HG02759 (cell line): ENCODE measurements around the gene TRIM15.
"Not testable (repeated sequence)": the region's sequence is repeated elsewhere in the genome, so short reads cannot be mapped to it uniquely, and the experiment has no call there.

Source experiments
- ATAC-seq: cut with Tn5 transposase; IDR thresholded peaks from one replicate; pipeline ENCODE4 v1.9.1; 2021; ENCODE audit warnings: mild to moderate bottlenecking, moderate library complexity; ENCODE audit not compliant: unreplicated experiment

The TRIM15 gene

DNA sequence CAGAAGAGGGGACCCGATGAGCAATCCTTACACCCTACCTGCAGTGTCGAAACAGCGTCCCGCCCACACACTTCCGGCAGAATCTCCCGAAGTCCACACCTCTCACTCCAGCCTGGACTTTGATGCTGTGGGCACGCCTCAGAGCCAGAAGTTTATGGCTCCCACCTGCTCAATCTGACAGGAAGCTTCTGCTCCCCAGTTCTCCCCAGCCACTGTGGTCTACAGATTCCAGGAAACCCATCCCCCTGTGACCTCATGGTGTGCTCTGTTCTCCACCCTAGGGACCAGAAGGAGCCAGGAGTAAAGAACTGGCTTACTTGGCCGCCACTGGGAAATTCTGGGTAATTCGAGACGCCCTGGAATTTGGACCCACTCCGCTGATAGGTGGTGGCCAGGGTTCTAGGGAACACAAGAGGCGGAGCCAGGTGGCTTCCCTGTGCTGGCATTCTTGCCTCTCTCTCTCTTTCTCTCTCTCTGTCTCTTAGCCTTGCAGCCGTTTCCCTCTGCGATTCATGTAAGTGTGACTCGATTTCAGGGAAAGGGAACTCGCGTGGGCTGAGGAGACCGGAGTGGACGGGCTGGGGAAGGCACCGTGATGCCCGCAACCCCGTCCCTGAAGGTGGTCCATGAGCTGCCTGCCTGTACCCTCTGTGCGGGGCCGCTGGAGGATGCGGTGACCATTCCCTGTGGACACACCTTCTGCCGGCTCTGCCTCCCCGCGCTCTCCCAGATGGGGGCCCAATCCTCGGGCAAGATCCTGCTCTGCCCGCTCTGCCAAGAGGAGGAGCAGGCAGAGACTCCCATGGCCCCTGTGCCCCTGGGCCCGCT lies at the start of gene TRIM15:
TSS of gene TRIM15 (plus strand) at position 457 of the 828 bp plus-strand sequence. CDS start at position 596, 139 bp downstream.
- no peak for ATAC-seq

DNA sequence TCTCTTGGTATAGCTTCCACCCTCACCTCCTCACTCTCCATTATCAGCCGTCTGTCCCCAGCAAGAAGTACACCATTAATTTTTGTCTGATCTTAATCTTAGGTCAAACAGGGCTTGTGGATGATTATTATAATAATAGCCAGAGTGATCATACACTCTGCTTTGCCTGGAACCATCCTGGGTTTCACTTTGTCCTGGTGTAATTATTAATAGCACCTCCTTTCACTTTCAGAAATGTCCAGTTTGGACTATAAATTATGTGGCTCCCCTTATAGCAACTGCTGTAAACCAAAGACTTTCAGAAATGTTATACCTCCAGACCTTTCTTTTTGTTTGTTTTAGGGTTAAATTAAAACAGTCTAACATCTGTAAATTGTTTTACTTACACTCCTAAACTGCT lies 49.5 kb upstream of the TRIM15 start:
- no peak for ATAC-seq

DNA sequence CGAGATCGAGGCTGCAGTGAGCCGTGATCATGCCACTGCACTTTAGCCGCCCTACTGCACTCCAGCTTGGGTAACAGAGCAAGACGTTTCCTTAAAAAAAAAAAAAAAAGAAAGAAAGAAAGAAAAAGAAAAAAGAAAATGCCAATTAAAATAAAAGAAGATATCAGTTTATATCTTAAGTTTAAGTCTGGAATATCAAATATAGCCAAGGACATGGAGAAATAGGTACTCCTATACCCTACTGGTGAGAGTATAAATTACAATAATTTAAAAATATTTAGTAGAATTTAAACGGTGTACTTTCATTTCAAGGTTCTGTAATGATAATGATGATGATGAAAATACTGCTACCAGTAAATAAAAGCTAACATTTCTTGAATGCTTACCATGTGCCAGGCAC lies 46.6 kb upstream of the TRIM15 start:
- ATAC-seq, result no peak

DNA sequence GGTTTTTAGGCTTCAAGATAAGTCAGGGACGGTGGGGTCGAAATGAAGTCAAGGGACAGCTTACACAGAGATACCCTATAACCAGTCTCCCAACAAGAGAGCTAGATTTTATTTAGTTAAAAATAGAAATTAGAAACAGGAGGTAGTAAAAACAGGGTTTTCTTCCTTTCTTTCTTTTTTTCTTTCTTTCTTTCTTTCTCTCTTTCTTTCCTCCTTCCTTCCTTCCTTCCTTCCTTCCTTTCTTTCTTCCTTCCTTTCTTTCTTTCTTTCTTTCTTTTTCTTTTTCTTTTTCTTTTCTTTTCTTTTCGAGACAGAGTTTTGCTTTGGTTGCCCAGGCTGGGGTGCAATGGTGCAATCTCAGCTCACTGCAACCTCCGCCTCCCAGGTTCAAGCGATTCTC lies 44.7 kb upstream of the TRIM15 start:
- not testable (repeated sequence) for ATAC-seq

DNA sequence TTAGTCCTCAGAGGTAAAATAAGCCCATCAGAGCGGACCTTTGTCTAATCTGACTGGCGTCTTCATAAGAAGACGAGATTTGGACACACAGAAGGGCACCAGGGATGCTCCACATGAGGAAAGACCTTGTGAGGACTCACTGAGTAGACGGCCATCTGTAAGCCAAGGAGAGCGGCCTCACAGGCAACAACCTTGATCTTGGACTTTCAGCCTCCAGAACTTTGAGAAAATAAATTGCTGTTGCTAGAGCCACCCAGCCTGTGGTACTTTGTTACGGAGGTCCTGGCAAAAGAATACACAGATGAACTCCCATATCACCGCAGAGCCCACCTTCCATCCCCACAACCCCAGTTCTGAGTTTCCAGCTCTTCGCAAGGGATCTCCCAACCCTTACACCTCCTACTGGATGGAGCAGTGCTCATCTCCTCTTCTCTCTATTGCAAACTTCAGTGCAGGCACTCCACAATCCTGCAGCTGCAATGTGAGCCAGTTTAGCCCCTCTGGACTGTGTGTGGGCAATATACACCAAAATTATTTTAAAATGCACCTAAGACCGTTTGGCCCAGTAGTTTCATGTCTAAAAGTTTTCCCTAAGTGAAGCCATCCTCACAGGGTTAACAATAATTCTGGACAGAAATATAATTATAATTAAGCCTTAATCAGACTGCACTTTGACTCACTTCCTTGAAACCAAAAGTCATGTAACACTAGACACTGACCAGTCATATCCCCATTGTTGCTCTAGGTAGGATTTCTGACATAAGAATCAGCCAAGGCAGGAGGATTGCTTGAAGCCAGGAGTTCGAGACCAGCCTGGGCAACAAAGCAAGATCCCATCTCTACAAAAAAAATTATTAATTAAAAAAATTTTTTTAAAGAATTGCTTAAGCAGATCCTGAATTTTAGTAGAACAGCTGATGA lies 41.6 kb upstream of the TRIM15 start:
- no peak for ATAC-seq

DNA sequence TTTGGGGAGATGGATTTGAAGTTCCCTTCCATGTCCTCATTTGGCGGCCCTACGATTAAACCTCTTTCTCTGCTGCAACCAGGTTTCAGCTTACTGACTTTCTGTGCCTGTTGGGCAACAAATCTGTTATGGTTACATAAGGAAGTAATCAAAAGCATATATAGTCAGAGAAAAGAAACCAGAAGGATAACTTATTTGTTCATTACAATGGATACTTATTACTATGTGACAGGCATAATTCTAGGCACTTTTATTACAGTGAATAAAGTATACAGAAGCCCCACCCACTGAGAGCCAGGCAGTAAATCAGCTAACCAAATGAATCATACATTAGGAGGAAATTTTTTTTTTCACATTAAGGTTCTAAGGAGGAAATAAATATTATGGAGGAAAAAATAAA lies 40.8 kb upstream of the TRIM15 start:
- no peak for ATAC-seq

DNA sequence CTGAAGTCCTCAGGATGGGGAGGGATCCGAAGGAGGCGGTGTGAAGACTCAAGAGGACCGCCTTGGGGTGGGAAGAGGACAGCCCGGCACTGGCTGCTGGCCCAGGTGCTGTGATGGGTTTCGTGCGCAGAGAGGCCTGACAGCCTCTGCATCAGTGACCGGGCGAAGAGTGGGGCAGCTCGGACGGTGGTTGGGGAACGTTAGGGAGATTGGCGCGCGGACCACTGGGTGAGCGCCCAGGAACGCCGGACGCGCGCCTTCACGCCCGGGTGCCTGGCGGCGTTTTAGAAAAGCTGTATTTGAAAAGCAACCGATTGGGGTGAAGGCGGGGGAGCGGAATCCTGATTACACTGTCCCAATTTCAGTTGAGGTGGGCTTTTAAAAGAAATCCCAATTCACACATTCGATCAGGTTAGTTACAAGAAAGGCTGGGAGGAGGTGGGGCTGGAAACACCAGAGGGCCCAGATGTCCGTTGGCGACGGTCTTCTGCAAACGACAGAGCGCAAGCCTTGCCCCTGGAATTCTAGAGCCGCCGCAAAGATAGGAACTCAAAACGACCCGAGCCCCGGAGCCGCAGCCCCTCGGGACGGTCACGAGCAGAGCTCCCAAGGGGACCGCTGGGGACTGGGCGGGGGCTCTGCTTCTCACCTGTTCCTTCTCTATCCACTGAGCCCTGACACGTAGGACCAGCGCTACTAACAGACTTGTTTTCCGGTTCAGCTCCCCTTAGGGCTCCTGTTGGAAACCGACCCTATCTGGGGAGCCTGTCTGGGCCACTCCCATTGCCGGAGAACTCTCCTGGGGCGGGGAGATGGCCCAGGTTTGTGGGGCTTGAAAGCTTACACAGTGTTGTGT lies 35.9 kb upstream of the TRIM15 start:
- ATAC-seq, result no peak

DNA sequence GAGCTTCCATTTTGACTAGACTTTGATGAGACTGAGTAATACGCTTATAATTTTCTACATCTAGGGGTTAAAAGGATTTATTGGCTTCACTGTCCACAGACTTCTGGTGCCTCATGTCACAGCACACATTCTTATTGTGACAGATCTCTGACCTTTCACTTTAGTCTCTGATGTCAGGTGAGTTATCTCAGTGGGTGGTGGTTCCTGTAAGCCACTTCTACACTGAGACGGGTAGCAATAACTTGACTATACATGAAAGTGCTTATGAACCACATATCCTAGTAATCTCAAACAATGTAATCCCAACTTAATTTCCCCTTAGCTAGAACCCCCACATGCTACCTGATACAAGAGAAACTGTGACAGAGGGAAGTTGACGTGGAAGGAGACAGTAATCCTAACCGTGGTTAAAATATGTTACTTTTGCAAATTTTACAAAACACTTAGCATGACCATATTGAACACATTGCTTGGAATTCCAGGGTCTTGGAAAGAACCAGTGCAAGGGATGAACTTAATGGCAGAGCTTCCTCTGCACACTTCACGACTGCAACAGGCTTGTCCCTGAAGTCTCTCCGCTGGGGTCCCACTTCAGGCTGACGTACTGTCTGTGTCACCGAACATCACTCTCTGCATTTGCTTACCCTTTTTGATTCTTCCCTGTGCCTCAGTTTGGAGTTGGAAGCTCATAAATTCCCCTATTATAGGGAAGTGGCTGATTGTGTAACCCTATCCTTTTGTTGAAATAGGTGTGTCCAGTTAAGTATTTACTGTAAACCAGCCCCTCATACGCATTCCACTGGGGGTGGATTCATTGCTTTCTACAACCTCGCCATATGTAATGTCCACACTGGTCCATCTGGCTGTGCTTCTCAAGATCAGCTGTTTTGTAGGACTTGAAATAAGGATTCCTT lies 33.8 kb upstream of the TRIM15 start:
- ATAC-seq, result no peak

DNA sequence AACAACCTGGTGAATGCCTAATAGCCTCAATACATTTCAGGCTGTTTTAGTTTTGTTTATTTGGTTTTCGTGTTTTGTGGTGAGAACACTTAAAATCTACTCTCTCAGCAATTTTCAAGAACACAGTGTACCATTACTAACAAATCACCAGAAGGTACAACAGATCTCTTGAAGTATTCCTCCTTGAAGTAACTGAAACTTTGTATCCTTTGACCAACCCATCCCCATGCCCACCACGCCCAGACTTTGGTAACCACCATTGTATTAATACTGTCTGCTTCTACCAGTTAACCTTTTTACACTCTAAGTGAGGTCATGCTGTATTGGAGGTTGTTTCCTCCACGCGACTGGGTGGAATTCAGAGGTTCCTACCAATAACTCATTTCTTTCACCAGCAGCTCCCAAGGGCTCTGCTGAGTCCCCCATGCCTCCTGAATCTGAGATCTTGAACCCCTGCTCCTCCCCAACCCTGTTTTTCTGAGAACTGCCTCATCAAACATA lies 33.1 kb upstream of the TRIM15 start:
- no peak for ATAC-seq

DNA sequence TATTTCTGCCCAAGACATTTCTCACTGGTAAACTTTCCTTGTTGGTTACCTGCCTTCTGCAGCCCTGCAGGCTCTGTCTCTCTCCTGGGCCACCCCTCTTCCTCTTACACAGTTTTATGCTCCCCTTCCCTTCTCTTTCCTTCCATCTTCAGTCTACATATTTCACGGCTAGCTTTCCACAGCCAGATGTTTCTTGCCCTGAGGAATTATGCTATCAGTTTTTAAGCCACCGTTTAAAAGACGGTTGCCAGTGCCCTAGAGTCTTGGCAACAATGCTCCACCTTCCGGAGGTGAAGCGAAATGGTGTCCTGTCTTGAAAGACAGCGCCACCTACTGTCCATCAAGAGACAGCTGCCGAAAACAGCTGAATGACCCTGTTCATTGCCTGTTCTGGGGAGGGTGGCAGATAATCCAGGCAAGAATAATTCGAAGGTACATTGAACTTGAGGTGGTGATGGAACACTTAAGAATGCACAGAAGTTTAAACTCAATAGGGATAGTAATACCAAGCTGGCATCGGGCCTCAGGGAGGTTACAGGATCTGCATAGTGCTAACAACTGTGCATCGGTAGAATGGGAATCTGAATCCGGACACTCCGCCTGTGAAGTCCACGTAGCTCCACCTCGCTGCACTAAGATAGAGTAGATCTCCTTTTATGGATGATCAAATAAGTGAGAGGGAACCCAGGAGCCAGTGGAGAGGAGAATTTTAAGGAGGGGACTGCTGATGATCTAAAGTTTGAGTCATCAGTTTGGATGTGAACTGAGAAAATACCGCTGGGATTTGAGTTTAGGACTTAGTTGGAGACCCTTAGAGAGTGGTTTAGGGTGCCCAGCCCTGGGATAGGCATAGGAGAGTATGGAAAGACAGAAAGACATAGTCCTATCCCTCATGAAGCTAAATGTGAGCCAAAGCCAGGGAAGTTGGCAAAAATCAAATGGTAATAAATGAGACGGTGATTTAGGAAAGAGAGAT lies 32.2 kb upstream of the TRIM15 start:
- ATAC-seq, result peak; percentile 65

DNA sequence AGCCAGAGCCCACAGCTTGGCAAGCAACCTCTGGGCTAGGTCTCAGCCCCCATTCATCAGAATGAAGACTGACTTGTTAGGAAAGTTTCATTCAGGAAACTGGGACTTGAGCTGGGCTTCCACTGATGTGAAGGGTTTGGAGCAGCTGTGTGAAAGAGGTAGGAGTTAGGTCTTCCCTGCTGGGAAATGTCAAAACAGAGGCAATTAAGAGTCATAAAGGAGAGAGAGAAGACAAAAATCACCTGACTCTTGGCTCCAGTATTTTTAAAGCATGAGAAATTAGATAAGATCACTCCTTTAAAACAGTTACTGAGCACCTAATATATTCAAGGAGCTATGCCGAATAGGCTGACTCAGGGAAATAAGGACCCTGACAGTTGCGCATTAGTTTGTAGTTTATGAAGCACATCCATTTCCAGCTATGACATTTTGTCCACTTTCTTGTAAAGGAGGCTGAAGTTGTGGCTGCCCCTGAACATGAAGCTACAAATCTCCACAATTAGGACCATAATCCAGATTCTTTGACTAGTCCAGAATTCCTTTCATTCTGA lies 31.3 kb upstream of the TRIM15 start:
- no peak for ATAC-seq

DNA sequence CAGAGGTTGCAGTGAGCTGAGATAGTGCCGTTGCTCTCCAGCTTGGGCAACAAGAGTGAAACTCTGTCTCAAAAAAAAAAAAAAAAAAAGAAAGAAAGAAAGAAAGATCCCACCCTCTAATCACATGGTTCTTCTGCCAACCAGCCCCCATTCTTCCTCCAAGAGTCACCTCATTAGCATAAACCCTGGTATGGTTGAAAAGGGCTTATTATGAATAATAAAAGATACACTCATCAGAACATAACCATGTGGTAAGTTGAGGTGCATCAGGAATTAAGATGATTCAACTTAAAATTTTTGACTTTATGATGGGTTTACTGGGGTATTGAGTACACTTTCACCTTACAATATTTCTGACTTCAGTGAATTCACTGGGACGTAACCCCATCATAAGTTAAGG lies 28.2 kb upstream of the TRIM15 start:
- no peak for ATAC-seq

DNA sequence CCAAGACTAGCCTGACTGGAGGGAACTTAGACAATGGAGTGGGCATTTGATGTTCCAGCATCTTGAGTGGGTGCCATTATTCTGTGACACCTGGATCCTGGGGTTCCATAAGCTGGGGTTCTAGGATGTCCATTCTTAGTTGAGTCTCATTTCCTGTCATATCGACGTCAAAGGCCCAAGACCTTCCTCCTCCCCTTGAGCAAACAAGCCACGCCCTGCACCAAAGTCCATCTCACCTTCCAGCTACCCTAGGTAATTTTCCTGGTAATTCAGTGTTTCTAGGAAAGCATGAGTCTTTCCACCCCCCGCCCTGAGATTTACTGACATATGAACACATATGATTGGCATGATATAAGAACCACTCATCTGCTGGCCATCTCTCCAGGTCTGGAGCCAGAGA lies 27.6 kb upstream of the TRIM15 start, which contains the start of gene TRIM40:
TSS of gene TRIM40 (plus strand) at position 384 of the 400 bp plus-strand sequence. CDS start 897 bp downstream, outside the sequence.
- ATAC-seq, result no peak

DNA sequence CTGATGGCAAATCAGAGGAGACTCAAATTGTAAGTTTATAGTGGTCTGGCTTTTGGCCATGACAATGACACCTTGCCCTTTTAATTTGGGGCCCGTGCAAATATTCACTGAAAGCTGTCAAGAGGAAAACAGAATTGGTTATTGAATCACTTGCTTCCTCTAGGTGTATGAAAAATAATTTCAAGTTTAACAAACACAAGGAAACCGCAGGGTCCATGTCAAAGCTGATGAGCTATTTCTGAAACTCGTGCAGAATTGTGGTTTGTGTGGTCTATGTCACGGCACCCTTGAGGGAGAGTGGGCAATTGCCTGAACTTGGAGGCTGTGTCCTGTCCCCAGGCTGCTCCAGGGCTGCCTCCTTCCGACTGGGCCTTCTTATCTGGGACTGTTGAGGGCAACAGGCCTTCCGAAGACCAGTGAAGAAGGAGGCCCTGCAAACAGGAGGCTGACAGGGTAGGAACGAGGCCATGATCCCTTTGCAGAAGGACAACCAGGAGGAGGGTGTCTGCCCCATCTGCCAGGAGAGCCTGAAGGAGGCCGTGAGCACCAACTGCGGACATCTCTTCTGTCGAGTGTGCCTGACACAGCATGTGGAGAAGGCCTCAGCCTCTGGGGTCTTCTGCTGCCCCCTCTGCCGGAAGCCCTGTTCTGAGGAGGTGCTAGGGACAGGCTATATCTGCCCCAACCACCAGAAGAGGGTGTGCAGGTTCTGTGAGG lies 26.6 kb upstream of the TRIM15 start:
- no peak for ATAC-seq

DNA sequence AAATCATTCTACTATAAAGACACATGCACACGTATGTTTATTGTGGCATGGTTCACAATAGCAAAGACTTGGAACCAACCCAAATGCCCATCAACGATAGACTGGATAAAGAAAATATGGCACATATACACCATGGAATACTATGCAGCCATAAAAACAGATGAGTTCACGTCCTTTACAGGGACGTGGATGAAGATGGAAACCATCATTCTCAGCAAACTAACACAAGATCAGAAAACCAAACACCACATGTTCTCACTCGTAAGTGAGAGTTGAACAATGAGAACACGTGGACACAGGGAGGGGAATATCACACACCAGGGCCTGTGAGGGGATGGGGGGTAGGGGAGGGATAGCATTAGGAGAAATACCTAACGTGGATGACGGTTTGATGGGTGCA lies 23.1 kb upstream of the TRIM15 start:
- not testable (repeated sequence) for ATAC-seq

DNA sequence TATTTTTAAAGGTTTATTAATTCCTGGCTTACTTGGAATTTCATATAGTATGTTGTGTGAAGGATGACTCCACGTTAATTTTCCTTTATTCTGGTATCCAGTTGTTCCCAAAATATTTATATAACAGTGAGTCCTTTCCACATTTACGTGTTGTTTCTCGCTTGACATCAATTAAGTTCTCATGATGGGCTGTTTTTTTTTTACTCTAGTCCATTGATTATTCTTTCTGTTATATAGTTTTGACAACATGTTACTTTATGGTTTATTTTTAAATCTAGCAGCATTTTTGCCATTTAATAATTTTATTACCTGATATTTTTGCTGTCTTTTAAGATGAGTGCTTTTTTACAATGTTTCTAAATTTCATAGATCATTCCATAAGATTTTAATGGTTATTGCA lies 20.7 kb upstream of the TRIM15 start:
- ATAC-seq, result no peak

DNA sequence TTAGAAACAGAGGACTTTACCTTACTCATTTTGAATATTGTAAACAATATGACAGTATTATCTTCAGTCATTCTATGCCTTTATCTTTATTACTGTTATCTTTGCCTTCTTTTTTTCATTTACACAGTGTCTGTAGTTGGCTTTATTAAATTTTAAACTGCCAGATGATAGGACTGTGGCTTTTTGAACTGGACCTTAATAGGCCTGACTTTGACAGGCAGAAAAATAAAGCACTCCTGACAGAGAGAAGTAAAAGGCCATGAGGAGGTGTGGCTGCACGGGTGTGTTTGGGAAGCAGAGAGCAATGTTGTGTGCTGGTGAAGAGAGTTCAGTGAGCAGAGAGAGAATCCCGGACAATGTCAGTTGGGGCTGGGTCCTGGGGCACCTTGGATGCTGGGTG lies 19.6 kb upstream of the TRIM15 start:
- no peak for ATAC-seq
